Activated T-cell treated with anti-CD3 and anti-CD28 coated beads for 24 hours (primary cell): ENCODE measurements around the gene SLC12A7.
A peak's percentile ranks its signal among the peaks of the same experiment; 100 is the strongest.
"Not testable (repeated sequence)": the region's sequence is repeated elsewhere in the genome, so short reads cannot be mapped to it uniquely, and the experiment has no call there.

ENCODE experiments used
- DNase-seq: peaks from one replicate; pipeline ENCODE4 v3.0.0-alpha.2; 2020; ENCODE audit warnings: low read depth

SLC12A7 gene

GRCh38 chr5:1111727-1112289 lies at the start of gene SLC12A7:
Gene SLC12A7 (minus strand): TSS chr5:1112063. CDS start chr5:1111991, 72 bp downstream.
- peak; percentile 44 for DNase-seq

DNA sequence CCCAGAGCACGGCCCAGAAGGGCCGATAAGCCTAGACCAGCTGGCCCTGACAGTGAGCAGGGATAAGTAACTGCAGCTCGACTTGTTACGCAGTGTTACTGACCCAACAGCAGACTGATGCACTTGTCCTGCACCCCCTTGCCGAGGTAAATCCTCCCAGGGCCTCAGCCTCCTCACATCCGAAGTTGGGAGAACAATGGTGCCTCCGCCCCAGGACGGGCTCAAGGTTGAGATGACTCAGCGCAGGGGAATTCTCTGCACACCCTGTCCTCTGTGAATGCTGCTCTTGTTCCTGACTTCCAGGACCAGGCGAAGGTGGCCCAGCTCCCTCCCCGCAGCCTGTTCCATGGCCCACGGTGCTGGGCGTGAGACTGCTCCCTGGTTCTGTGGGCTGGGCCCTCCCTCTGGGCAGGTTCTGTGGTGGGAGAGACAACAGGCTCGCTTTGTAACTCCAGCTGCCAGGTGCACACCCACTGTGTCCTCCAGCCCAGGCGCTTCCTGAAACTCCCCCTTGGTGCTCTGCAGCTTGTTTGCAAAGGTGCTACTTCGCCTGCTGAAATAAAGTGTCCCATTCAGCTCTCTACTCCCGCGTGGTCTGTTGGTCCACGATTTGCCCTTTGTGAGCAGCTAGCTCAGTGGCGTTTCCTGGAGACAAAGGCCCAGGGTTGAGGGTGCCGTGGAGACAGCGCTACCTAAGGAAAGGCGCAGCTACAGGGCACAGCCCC lies 49.4 kb upstream of the SLC12A7 start:
- no peak for DNase-seq

DNA sequence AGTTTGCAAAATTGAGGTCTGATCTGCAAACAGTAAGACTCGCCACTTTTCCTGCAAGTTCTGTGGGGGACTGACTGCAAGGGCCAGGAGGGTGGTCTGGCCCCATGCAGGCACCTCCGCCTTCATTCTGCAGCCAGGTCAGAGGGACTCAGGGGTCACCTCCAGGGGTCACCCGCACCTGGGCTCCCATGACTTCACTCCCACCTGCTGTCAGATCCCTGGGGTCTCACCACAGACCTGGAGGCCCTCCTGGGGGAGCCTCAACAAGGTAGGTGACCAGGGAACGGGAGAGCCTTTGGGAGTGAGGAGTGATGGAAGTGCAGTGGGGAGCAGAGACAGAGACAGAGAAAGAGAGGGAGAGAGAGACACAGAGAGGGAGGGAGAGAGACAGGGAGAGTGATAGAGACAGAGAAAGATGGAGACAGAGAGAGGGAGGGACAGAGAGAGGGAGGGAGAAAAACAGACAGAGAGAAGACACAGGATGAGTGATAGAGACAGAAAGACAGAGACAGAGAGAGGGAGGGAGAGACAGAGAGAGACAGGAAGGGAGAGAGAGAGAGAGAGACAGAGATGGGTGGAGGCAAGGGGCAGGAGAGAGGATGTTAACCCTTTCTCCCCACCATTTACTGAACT lies 48.0 kb upstream of the SLC12A7 start:
- no peak for DNase-seq

DNA sequence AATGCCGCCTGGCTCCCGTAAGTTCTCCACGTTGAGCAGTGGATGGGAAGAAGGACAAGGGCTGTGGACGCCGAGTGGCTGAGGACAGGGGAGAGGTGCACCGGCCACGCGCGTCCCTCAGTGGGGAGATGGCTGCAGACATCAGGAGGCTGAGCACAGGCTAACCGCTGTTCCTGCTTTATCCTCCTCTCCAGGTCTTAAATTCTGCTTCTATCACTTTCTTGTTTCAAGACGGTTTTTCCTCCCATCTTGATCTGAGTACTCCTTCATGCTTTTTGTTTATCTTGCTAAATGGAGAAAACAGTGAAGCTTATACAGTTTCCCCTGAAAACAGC lies 47.4 kb upstream of the SLC12A7 start:
- DNase-seq = no peak

DNA sequence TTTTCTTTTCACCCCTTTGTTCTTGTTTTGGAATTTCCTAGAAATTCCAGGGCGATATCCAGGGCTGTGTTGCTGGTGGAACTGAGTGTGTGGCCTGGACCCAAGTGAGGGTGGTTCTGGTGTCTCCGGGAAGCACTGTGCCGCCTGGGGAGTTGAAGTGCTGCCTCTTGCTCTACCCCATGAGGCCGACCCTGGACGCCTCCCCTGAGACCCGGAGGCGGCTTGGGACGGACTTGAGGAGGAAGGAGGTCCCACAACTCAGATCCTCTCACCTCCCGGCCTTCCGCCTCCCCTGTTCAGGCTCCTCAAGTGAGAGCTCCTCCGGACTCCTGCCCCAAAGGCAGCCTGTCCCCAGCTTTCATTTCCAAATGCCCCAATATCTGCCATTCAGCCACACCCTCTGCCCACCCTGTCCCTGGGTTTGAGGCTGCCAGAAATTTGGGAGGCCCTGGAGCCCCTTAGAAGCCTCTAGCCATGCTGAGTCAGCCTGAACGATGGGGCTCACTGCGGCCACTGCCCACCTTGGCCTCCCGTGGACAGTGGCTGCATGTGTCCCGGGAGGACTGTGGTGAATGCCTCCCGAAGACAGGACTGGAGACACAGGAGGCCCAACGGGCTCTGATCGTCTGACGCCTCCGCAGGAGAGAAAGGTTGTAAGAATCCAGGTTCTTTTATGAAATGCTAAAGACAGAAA lies 46.9 kb upstream of the SLC12A7 start:
- no peak for DNase-seq

- DNase-seq = not testable (repeated sequence)
Measured at GRCh38 chr5:1157461-1157986, 45.7 kb upstream of the SLC12A7 start.

GRCh38 chr5:1156754-1157460 lies 45.0 kb upstream of the SLC12A7 start:
- no peak for DNase-seq

DNA sequence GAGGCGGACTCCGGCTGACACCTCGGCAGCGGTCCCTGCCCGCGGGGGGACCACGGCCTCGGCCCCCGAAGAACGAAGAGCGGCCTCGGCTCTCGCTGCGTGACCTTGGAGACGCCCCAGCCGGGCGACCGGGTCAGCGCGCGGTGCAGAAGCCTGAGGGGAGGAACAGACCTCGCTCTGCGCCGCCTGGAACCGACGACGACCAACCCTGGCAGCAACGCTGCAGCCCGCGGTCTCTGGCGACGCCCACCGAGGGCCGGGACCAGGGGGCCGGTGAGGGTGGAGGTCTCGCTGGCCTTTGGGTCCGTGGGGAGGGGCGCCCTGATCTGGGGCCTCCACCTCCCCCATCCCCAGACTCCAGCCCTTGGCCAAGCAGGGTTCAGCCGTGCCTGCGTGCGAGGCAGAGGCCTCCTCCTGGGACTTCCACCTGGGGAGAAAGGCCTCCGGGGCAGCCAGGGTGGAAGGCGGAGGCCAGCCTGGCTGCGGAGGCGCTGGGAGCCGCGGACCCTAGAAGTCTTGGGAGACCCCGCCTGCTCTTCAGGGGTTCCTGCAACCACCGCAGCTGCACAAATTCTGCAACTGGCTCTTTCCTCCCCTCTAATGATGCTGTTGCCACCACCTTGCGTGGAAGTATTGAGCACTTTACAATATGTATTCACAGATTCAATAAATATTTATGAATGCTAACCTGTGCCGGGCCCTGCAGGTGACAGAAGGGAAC lies 44.3 kb upstream of the SLC12A7 start:
- DNase-seq = no peak

DNA sequence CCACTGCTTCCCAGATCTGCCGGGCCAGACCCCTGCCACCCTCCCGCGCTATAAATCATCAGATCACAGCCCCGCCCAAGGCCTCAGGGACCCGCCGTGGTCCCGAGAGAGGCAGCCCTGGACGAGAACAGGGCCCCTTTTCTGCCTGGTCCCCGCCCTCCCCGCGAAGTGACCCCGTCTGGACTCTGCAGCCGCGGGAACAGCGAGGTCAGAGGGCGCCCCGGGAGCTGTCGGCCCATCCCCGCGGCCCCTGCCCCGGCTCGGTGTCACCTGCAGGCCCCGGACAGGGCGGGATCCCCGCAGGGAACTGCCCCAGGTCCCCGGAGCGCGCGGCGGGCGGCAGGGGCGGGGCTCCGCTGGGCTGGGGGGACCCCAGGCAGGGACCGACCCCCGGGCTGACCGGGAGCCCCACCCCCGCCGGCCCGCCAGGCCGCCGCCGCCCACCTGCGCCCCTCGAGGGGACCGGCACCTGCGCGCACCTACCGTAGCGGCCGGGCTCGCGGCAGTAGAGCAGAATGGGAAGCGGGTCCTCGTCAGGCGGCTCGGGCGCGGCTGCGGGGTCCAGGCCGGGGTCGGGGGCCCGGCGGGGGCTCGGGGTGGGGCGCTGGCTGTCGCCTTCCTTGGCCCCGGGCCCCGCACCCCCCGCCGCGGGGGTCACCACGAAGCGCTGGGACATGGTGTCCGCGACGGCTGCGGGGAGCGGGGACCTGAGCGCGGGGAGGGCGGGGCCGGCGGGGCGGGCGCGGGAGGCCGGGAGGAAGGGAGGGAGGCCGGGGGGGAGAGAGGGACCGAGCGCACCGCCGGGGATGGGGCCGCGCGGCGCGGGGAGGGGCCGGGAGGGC lies 43.5 kb upstream of the SLC12A7 start:
- DNase-seq = no peak

GRCh38 chr5:1153428-1153827 lies 41.6 kb upstream of the SLC12A7 start:
- DNase-seq = no peak

- no peak for DNase-seq
Measured at GRCh38 chr5:1152771-1153282, 41.0 kb upstream of the SLC12A7 start.

GRCh38 chr5:1152156-1152555 lies 40.3 kb upstream of the SLC12A7 start:
- DNase-seq = no peak

DNA sequence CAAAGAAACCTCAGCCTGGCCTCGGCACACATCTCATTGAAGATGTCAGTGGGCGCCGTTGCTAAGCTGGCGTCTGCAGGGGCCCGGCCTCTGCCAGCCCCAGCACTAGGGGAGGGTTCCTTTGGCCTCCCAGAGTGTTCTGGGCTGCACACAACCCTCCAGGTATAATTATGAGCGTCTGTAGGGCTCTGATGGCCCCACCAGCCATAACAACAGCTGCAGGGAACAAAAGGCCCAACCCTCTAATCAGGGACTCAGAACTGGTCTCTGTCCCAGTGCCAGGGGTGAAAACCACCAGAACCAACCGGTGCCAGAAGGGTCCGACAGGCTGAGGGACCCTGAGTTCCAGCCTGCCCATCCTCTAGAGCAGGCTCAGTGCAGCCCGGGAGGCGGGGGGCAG lies 39.5 kb upstream of the SLC12A7 start:
- no peak for DNase-seq

DNA sequence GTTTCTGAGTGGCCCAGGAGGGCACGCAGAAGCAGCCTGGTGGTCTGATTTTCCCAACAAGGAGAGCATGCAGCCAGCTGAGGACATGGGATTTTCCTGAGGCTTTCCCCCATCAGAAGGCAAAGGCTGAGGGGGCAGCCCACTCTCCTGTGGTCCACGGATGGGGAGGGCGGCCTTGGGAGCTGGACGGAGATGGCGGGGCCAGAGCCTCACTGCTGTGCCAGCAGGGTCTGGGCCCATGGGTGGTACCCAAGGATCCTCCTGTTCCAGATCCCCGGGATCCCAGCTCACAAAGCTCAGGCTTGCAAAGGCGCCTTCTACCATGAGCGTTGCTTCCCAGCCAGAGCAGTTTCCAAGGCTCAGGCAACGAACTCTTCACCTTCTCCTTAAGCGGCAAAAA lies 39.0 kb upstream of the SLC12A7 start:
- DNase-seq = no peak

- no peak for DNase-seq
Measured at GRCh38 chr5:1144638-1145396, 33.0 kb upstream of the SLC12A7 start.

GRCh38 chr5:1144089-1144488 lies 32.2 kb upstream of the SLC12A7 start:
- no peak for DNase-seq

- DNase-seq = no peak
Measured at GRCh38 chr5:1143670-1143951, 31.7 kb upstream of the SLC12A7 start.

GRCh38 chr5:1142886-1143669 lies 31.2 kb upstream of the SLC12A7 start:
- no peak for DNase-seq

- no peak for DNase-seq
Measured at GRCh38 chr5:1141834-1142233, 30.0 kb upstream of the SLC12A7 start.
